Stimulated activated CD4-positive, alpha-beta T cell treated with anti-CD3 and anti-CD28 coated beads, Interleukin-15, amount 100 ng/mL, for 48 hours (primary cell): ENCODE data around the gene MBTPS2.
"Not testable (repeated sequence)": the region's sequence is repeated elsewhere in the genome, so short reads cannot be mapped to it uniquely, and the experiment has no call there.

ENCODE experiments used
- DNase-seq, 2 donors: peaks; one replicate each; pipeline ENCODE4 v3.0.0-alpha.2; 2020; ENCODE audit warnings: low read depth in 2 of 2

Gene MBTPS2

DNA sequence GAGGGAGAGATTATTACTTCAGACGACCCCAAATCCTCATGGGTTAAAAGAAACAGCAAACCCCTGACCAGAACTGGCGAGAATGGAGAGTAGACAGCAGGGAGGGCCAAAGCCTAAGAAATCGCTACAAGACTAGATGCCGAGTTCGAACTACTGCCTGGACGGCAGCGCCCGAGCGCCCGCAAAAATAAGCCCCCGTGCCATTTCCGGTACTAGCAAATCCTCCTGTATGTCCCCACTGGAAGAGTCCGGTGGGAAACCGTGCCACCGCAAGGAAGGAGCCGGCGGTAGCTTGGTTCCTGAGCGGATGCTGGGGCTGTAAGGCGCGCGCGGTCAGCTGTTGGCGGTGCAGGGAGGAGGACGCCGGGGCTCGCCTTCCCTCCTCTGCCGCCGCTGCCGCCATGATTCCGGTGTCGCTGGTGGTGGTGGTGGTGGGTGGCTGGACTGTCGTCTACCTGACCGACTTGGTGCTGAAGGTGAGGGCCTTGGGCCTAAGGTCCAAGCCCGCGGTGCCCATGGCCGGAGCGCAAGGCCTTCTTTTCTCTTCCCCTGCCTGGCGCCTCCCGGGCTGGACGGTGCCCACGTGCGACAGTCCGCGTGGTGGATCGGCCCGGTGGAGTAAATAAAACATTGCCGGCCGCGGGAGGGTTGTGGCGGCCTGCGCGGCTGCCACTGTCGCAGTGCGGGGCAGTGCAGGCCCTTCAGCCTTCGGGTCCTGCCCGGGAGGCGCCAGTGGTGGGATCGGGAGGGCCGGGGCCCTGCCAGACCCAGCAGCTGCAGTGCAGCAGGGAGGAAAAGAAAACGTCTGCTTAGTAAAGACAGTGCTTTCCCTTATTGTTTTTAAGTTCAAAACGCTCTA is at the start of gene MBTPS2:
TSS of gene MBTPS2 (plus strand) at position 284 of the 859 bp plus-strand sequence. CDS start at position 402, 118 bp downstream.
- peak; percentile 70 to 73 for DNase-seq

DNA sequence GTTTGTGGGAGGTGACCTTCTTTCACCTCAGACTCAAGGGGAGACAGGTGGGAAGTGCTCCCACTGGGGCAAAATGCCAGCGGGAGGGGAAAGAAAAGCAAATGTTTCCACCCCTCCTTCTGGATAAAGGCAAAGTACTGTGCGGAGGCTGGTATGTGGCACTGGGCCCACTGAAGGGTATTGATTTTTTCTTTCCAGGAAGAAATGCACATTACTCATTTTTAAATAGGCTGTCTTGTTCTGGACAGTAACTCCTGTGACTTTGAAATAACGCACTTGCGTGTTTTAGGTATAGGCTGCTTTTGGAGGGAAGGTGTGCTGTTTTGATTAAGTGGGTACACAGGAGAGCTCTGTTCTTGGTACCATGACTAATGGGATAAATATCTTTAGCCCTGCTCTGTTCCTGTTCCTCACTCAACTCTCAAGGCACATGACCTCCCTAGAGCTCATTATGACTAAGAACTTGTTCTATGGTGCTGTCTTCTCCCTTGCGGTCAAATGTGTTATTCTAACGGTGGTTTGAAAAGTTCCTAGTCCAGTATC is 40.7 kb upstream of the MBTPS2 start:
- DNase-seq, result no peak

DNA sequence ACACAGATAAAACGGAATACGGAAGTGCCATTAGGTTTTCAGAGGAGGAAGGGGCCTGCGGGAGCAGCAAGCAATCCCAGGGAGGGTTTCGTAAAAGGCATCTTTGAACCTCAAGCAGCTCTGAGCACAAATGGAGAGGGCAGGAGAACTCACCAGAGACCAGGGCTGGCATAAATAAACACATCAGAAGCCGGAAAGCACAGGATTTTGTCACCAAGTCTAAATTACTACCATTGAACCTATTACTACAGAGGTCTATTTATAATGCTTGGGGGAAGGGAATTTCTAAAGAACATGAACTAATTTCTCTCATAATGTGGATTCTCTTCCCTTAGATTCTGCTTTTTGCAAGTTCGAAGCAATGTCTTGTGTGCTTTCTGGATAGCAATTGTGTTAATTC is 39.6 kb upstream of the MBTPS2 start:
- no peak for DNase-seq

DNA sequence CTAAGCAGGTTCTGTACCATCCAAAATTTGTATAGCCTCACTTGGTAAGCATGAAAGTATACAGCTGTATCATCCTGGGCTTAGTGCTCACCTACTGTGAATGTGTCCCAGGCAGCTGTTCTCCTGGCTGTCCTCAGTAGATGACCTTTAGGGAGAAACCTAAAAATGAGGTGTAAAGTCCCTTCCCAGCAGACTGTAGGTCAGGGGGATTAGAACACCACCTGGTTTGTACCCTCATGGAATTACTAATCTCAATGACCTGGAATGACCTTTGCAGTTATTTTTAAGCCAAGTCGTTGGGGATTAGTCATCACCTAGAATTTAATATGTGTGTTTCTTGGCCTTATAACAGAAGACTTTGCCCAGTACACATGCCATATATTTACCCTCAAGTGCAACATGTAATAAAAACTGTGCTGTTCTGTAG is 39.1 kb upstream of the MBTPS2 start:
- no peak for DNase-seq

DNA sequence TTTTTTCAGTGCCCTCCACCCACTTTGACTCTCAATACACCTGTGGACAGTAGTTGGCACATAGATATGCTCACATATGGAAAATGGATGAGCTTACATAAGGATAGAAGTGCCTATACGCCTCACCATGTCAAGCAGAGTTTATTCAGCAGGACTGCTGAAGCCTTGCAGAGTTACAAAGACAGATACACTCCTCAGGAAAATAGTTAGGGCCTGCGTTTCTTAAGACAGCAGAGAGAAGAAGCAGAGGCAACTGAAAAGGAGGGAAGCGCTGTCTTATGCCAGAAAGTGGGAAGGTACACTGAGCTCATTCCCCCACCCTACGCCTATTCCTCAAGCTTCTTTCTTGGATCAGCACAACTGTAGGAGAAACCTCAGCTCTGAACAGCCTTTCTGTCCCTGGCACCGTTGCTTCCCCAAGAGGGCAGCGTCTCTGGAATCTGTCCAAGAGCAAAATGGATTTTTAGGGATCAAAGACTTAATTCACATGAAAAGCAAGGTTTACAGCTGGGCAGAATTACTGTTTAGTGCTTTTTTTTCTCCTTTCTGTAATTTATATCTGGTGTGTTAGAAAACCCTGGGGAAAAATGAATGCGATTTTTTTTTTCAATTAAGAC is 37.3 kb upstream of the MBTPS2 start:
- no peak for DNase-seq

DNA sequence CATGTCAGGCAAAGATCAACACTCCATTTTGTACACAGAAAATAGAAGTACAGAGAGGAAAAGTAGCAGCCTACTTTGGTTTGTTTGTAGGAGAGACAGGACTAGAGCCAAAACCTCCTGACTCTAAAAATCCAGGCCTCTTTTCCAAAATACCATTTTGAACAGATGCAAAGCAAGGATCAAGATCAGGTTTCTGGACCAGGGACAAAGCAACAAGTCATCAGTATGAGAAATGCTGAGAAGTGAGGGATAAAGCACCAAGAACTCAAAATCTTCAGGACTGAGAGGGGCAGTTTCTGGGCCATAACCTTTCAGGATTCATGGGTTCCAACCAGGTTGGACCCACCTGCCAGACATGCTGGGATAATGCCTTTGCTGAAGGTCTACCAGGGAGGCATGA is 36.6 kb upstream of the MBTPS2 start:
- DNase-seq, result no peak

DNA sequence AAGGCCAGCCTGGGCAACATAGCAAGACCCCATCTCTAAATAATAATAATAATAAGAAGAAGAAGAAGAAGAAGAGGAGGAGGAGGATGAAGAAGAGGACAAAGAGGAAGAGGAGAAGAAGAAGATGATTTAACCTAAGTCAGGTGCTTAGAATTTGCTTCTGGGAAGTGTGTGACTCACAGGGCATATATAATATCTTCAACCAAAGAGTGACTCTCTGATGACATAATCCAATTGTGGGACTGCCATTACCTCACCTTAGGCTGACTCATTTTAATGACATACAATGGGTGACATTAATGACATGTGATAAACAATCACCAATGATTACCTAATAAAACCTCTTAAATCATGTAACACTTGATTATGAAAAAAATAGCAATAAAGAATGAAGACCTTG is 32.7 kb upstream of the MBTPS2 start:
- DNase-seq, result no peak

DNA sequence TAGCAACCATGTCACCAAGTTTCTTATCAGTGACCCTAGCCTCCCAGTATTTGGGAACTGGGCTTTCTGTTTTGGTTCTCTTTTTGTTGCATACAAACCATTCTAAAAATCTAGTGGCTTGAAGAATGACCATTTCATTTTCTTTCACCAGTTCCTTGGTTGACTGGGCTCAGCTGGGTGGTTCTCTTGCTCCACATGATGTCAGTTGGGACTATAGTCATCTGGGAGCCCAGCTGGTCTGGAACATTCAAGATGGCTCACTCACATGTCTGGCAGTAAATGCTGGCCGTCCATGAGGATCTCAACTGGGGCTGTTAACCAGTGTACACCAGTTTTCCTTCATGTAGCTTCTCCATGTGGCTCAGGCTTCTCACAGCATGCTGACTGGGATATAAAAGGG is 27.6 kb upstream of the MBTPS2 start:
- DNase-seq, result no peak

DNA sequence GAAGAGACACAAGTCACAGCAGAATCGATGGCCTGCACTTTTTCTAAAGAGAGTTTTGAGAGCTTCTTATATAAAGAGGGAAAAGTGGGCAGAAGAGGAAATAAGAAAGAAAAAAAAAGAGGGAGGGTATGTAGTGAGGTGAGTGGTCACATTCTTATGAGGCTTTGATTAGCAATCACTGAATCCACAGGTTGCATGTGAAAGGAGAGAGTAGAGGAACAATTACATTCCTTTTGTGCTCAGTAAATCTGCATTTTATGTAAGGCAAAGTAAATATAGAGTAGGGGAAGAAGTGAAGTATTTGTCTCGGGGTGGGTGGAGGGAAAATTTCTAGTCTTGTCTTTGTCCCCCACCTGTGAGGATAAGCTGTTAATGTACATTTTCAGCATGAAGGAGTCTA is 26.8 kb upstream of the MBTPS2 start:
- DNase-seq, result no peak

DNA sequence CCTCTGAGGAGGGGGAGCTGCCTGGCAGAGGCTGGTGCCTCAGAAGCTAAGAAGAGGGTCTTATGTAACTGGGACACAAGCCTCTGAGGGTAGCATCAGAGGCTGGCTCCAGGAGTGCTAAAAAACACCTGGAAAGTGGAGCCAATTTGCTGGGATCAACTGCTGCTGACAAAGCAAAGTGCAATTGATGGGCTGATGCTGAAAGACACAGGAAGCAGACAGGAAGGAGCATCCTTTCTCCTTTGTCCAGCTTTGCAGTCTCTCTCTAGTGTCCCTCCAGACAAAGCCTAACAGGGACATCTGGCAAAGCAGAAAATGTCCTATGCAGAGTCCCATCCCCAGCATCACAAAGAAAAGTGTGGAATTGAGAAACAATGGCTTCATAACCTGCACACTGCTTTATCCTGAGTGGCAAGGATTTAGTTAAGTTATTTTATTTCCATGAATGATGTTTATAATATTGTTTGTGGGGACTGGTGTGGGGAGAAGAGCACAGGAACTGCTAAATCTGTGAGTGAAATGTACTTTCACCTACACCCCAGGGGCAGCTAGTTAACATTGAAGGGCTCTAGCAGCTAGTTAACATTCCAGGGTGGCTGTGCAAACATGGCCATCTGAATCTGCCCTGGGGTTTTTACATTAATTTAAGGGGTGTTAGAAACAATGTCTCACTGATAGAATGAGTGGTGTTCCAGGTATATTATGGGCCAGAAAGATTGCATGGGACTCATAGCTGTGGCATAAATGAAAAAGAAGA is 25.6 kb upstream of the MBTPS2 start:
- DNase-seq, result no peak

DNA sequence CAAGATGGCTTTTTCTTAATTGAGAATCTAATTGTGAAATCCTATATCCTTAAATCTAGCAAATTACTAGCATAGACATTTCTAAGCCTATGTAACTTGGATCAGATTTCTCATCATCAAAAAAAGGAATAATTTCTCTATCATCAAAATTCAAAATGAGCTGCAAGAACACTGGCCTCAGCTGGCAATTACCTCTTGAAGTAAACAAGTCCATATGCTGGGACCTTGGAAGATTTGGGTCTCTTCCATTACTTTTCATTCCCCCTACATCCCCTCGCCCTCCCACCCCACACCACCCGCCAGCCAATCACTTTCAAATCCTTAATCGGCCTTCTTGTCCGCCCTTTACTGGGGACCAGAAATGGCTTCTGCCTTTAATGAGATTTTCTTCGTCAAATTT is 23.3 kb upstream of the MBTPS2 start:
- no peak for DNase-seq

DNA sequence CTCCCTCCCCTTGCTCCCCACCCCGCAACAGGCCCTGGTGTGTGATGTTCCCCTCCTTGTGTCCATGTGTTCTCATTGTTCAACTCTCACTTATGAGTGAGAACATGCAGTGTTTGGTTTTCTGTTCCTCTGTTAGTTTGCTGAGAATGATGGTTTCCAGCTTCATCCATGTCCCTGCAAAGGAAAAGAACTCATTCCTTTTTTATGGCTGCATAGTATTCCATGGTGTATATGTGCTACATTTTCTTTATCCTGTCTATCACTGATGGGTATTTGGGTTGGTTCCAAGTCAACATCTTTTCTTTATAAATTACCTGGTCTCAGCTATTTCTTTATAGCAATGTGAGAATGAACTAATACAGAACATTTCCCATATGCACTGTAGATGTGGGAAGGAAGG is 19.2 kb upstream of the MBTPS2 start:
- DNase-seq, result not testable (repeated sequence)

DNA sequence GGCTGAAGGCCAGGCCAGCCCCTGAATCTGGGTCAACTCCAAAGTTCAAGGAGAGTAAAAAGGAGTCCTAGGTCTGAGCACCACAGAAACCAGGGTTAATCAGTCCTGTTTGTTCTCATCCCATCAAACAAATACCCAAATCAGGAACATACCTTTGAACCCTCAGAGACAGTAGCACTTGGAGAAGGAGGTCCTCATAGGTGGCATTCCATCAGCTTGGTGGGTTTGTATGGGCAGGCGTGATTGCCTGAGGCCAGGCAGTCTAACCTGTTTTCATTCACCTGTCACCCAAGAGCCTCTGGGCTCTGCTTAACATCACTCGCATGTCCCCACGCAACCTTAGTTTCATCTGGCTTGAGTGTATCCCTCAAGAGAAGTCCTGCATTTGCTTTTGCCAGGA is 17.5 kb upstream of the MBTPS2 start:
- DNase-seq, result no peak

DNA sequence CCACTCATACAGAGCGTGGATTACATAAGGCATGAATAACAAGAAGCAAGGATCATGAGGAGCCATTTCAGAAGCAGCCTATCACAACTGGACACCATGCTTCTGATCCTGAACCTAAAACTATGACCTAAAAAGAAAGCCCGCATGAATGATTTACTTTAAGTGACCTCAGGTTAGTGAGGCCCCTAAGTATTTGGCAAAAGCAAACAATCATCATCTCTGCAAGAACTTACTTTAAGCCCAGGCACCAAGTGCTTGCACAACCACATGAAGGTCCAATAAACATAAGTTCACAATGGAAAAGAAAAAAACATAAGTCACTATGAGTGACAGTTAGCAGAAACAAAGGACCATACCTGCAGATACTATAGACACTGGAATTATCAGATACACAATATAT is 7.9 kb upstream of the MBTPS2 start:
- no peak for DNase-seq

DNA sequence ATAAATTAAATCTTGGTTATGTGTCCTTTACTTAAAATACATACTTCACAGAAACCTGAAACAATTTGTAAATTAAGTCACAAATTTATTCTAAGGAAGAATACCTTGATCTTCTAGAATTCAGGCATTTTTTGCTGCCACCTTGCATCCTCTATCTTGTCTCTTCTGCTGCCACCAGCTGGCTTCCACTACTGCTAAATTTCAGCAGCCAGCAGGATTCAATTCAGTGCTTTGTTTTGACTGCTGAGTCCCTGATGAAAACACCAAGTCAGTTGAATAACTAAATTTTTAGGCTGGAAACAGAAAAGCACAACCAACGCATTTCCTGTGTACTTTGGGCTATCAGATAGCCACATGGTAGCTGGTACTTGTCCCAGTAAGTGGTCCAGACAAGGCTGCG is 2.4 kb upstream of the MBTPS2 start:
- no peak for DNase-seq

DNA sequence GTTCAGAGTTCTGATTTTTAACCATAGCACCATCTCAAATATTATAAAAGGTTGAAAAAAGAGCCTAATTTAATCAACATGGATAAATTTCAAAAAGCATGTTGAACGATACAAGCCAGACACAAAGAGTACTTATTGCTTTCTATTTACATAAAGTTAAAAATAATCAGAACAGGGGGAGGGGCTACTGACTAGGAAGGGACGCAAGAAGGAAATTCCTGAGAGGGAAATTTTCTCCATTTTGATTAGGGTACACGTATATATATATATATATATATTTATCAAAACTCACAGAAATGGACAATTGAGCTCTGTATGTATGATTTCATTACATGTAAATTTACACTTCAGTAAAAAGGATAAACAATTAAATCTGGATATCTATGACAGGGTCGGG is 482 bp upstream of the MBTPS2 start:
- no peak for DNase-seq

DNA sequence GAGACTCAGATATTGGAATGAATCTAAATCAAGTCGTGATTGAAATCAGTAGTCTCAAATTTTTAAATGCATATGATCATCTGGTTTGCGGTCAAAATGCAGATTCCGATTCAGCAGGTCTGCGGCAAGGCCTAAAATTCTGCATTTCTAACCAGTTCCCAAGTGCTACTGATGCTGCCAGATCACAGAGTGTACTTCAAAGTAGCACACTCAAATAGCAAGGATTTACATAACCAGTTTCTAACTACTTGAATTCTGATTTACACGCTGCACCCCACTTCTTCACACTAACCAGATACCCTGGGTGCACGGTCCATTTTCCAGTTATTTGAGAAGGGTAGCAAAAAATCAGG is 752 bp downstream of the MBTPS2 start:
- DNase-seq, result no peak

DNA sequence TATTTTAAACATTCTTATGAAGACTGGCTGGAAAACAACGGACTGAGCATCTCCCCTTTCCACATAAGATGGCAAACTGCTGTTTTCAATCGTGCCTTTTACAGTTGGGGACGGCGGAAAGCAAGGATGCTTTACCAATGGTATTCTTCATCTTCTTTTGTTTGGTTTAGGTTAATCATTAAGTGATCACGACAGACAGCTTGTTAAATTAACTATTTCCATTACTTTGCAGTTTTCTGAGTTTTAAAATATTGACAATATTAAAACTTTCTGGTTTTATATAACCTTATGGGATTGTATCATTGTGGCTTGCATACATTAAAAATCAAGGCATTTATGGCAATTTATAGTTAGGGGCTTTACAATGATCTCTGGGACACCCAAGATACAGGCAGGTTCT is 3.8 kb downstream of the MBTPS2 start:
- no peak for DNase-seq

DNA sequence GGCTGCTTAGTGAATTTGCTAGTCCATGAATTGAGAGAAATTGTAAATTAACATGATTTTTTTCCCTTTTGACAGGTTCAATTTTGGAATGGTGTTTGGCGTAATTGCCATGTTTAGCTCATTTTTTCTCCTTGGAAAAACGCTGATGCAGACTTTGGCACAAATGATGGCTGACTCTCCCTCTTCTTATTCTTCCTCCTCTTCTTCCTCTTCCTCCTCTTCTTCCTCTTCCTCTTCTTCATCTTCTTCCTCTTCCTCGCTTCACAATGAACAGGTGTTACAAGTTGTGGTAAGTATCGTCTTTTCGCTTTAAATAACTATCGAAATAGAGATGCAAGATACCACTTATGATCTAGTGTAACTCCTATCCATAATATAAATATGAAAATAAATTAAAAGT is 5.7 kb downstream of the MBTPS2 start:
- no peak for DNase-seq

DNA sequence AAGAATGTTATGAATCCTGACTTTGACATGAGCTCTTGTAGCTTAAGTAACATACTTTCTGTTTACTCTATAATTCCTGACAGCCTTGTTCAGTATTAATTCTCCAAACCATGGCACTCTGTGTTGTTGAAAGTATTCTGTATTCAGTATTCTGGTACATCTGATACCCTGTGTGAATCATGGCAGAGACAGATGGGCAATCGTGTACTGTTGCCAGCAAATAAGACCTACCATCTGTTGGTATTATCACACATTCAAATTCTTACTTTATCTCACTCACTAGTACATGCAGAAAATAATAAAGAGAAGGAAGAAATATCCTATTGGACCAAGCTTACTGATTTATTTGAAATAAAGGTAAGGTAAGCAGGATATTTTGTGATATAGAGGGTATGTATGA is 7.9 kb downstream of the MBTPS2 start:
- no peak for DNase-seq

DNA sequence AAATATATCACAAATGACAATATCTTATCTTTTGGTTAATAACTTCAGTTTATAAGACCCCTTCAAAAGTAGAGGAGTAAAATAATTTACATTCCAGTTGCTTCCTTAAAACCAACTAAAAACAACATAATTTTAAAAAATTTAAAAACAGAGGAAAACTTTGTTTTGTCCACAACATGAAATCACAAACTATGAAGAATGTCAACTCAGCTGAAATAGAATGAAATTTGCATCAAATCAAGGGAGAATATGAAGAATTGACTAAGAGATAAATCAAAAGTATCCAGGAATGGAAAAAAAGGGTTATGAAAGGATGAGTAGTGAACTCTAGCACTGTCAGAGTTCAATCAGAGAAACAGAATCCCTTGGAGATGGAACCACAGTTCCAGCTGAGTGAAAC is 14.2 kb downstream of the MBTPS2 start:
- DNase-seq, result no peak

DNA sequence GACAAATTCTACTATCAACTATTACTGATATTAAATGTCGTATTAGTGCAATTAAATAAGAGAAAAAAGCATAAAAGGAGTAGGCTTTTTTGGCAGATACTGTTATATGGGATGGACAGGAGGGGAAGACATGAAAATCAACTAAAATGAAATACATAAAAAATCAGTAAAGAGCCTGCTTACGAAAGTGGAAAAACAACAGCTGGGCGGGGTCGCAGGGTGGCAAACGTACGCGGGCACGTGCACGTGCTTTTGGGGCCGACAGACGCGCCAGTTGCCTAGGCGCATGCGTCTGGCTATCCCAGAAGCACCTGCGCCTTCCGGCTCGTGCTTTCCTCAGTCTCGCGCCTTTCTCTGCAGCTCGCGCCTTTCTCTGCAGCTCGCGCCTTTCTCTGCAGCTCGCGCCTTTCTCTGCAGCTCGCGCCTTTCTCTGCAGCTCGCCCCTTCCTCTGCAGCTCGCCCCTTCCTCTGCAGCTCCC is 16.6 kb downstream of the MBTPS2 start, which contains the start of gene YY2:
TSS of gene YY2 (plus strand) at position 51 of the 479 bp plus-strand sequence. CDS start 498 bp downstream, outside the sequence.
- no peak for DNase-seq
